ENCODE results near the gene ZFP91.

The ZFP91 gene

DNA sequence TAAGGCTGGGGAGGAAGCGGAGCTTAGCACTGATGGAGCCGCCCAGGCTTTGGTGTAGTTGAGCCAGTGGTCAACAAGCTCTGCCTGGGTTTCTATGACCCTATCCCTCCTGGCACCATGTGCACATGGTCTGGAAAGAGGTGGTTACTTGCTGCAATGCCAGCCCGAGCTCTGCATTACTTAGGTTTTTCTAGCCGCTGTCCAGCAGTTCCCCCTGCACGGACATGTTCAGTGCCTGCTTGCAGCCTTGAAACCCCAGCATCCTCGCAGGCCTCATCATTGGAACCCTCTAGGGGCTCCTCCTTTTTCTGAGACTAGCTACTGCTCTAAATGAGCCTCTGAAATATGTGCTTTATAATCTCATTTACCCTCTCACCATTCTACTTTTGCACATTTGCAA lies 60.2 kb downstream of the ZFP91 start:
- Mint-ChIP-seq H3K27ac (no peak overlapping the region), H3K4me3 (no peak overlapping the region), H3K27me3 (no peaks in the 10 kb centered on the region), H3K9me3 (peaks cover 0 to 3% of the 10 kb centered on the region in 2 donors), H3K4me1 (peaks cover 21% of the 10 kb centered on the region)
- no peak for DNase-seq
- ATAC-seq: no peak

GRCh38 chr11:58639669-58640068 lies 60.8 kb downstream of the ZFP91 start:
- no peaks in the 10 kb centered on the region for H3K27me3 Mint-ChIP-seq
- ATAC-seq (no peak), DNase-seq (no peak)
- no peak overlapping the region for H3K4me3 Mint-ChIP-seq
- peaks cover 21% of the 10 kb centered on the region for H3K4me1 Mint-ChIP-seq
- H3K27ac Mint-ChIP-seq: peak overlapping the region; percentile 64 to 72
- H3K9me3 Mint-ChIP-seq: peaks cover 0 to 9% of the 10 kb centered on the region in 2 donors

- Mint-ChIP-seq H3K27me3 (no peaks in the 10 kb centered on the region), H3K27ac (peak overlapping the region; percentile 64 to 72), H3K4me3 (no peak overlapping the region), H3K4me1 (peaks cover 21% of the 10 kb centered on the region), H3K9me3 (peaks cover 0 to 15% of the 10 kb centered on the region in 2 donors)
- DNase-seq: no peak
- peak; percentile 62 for ATAC-seq
Observed at GRCh38 chr11:58640386-58641023, 61.6 kb downstream of the ZFP91 start.

DNA sequence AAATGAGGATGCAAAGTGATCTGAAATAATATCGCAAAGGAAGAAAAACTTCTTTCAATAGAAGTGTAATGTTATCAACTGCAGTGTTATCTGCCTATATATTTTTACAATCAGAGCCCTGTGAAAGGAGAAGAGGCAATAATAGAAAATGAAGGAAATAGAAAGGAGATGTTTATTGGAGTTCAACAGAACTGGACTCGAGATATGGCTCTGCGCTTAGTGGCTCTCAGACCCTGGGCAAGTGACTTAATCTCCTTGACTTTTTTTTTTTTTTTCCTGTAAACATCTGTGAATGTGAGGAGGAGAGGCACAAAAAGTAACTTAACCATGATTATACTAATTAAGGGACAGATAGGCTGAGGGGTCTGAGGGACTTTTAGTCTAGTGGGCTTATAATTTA lies 62.5 kb downstream of the ZFP91 start:
- peaks cover 21% of the 10 kb centered on the region for H3K4me1 Mint-ChIP-seq
- H3K9me3 Mint-ChIP-seq: peaks cover 4 to 15% of the 10 kb centered on the region in 2 donors
- H3K4me3 Mint-ChIP-seq: no peak overlapping the region
- H3K27ac Mint-ChIP-seq: no peak overlapping the region
- H3K27me3 Mint-ChIP-seq: no peaks in the 10 kb centered on the region
- ATAC-seq (no peak), DNase-seq (no peak)

- H3K4me3 Mint-ChIP-seq: no peak overlapping the region
- peaks cover 23% of the 10 kb centered on the region for H3K4me1 Mint-ChIP-seq
- peaks cover 10 to 15% of the 10 kb centered on the region in 2 donors for H3K9me3 Mint-ChIP-seq
- no peak for DNase-seq
- no peak for ATAC-seq
- no peak overlapping the region for H3K27ac Mint-ChIP-seq
- H3K27me3 Mint-ChIP-seq: no peaks in the 10 kb centered on the region
Observed at GRCh38 chr11:58641803-58642581, 63.1 kb downstream of the ZFP91 start.

GRCh38 chr11:58645854-58646253 lies 67.0 kb downstream of the ZFP91 start:
- Mint-ChIP-seq H3K27ac (no peak overlapping the region), H3K27me3 (no peaks in the 10 kb centered on the region), H3K4me3 (no peak overlapping the region), H3K9me3 (peaks cover 11 to 15% of the 10 kb centered on the region in 2 donors), H3K4me1 (peaks cover 22% of the 10 kb centered on the region)
- DNase-seq: no peak
- no peak for ATAC-seq

- no peak overlapping the region for H3K4me3 Mint-ChIP-seq
Observed at GRCh38 chr11:58647141-58647699, 68.4 kb downstream of the ZFP91 start.

GRCh38 chr11:58647866-58648265 lies 69.0 kb downstream of the ZFP91 start:
- DNase-seq (no peak), ATAC-seq (no peak)
- H3K27me3 Mint-ChIP-seq: peaks cover 7% of the 10 kb centered on the region
- H3K9me3 Mint-ChIP-seq: peaks cover 11 to 19% of the 10 kb centered on the region in 2 donors
- peaks cover 14% of the 10 kb centered on the region for H3K4me1 Mint-ChIP-seq
- no peak overlapping the region for H3K27ac Mint-ChIP-seq
- no peak overlapping the region for H3K4me3 Mint-ChIP-seq

More at GRCh38 chr11:58647141-58647699, 68.4 kb downstream of the ZFP91 start:
- DNase-seq: no peak
- ATAC-seq: peak; percentile 55
- H3K4me1 Mint-ChIP-seq: peaks cover 14% of the 10 kb centered on the region
- H3K9me3 Mint-ChIP-seq: peaks cover 11 to 19% of the 10 kb centered on the region in 2 donors
- peaks cover 7% of the 10 kb centered on the region for H3K27me3 Mint-ChIP-seq
- no peak overlapping the region for H3K27ac Mint-ChIP-seq

- H3K27ac Mint-ChIP-seq: no peak overlapping the region
- no peak for ATAC-seq
Observed at GRCh38 chr11:58649623-58650022, 70.8 kb downstream of the ZFP91 start.

DNA sequence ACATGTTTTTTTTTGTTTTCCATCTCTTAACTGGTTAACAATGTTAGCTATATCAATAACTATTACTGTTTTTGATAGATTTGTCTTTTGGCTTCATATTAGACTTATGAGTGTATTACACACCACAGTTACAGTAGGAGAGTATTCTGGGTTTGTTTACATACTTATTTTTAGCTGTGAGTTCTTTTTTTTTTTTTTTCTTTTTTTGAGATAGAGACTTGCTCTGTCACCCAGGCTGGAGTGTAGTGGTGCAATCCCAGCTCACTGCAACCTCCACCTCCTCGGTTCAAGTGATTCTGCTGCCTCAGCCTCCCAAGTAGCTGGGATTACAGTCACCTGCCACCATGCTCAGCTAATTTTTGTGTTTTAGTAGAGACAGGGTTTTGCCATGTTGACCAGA lies 71.6 kb downstream of the ZFP91 start:
- peaks cover 7% of the 10 kb centered on the region for H3K27me3 Mint-ChIP-seq
- H3K4me1 Mint-ChIP-seq: peaks cover 35% of the 10 kb centered on the region
- ATAC-seq (no peak), DNase-seq (no peak)
- H3K27ac Mint-ChIP-seq: no peak overlapping the region
- H3K9me3 Mint-ChIP-seq: peaks cover 4 to 11% of the 10 kb centered on the region in 2 donors
- H3K4me3 Mint-ChIP-seq: no peak overlapping the region

More at GRCh38 chr11:58649623-58650022, 70.8 kb downstream of the ZFP91 start:
- no peak overlapping the region for H3K4me3 Mint-ChIP-seq
- peaks cover 11% of the 10 kb centered on the region in 2 donors for H3K9me3 Mint-ChIP-seq
- H3K27me3 Mint-ChIP-seq: peaks cover 7% of the 10 kb centered on the region
- peaks cover 26% of the 10 kb centered on the region for H3K4me1 Mint-ChIP-seq
- no peak for DNase-seq

- peaks cover 25% of the 10 kb centered on the region for H3K4me1 Mint-ChIP-seq
- H3K9me3 Mint-ChIP-seq: peaks cover 0 to 4% of the 10 kb centered on the region in 2 donors
- H3K27me3 Mint-ChIP-seq: peaks cover 7% of the 10 kb centered on the region
- H3K27ac Mint-ChIP-seq: no peak overlapping the region
- ATAC-seq (no peak), DNase-seq (no peak)
- H3K4me3 Mint-ChIP-seq: no peak overlapping the region
Observed at GRCh38 chr11:58652726-58653280, 73.9 kb downstream of the ZFP91 start.

DNA sequence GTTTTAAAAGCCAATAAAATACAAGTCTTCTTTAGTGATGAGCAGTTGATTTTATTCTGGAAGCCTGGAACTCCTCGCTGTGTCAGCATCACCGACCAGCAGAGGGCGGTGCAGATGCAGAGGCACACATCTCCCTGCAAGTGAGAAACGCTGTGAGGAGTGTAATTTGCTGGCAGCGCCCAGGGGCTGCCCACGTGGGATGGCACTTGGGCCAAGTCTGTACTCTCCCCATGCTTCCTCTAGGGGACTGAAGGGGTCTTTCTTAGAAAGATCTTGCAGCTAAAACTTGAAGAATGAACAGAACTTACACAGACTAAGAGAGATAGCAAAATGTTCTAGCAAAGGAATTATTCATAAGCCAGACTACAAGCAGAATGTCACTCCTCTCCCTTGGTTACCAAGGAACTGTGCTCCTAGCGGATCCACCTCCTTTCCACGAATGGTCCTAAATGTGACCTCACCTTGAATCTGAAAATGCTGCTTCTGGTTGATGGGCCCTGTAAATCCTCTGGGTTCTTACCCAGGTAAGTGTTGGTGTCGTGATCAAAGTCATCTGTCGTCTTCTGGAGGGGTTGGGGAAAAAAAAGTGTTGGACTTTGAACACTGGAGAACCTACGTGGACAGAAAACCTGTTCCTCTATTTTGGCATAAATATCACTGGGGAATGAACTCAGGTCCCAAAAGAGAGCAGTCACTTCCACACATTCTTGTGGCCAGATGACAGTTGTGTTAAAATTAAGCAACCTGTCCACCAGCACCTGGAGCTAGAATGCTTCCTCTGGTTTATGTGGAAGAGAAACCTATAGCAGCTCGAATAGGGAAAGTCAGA lies 75.4 kb downstream of the ZFP91 start:
- Mint-ChIP-seq H3K4me3 (peak overlapping the region; percentile 16 to 30), H3K27ac (no peak overlapping the region), H3K27me3 (peaks cover 7% of the 10 kb centered on the region), H3K9me3 (peaks cover 0 to 4% of the 10 kb centered on the region in 2 donors), H3K4me1 (peaks cover 22% of the 10 kb centered on the region)
- peak; percentile 69 to 75 for DNase-seq
- peak; percentile 94 for ATAC-seq

GRCh38 chr11:58654908-58655296 lies 76.0 kb downstream of the ZFP91 start:
- Mint-ChIP-seq H3K4me1 (peaks cover 22% of the 10 kb centered on the region), H3K27ac (no peak overlapping the region), H3K9me3 (peaks cover 0 to 4% of the 10 kb centered on the region in 2 donors), H3K4me3 (no peak overlapping the region), H3K27me3 (peaks cover 7% of the 10 kb centered on the region)
- DNase-seq: no peak
- peak; percentile 84 for ATAC-seq

- Mint-ChIP-seq H3K4me3 (no peak overlapping the region), H3K4me1 (peaks cover 22% of the 10 kb centered on the region), H3K9me3 (no peaks in the 10 kb centered on the region), H3K27ac (no peak overlapping the region), H3K27me3 (peaks cover 7% of the 10 kb centered on the region)
- no peak for DNase-seq
- ATAC-seq: no peak
Observed at GRCh38 chr11:58656348-58656747, 77.5 kb downstream of the ZFP91 start.

GRCh38 chr11:58658623-58659022 lies 79.8 kb downstream of the ZFP91 start:
- H3K27ac Mint-ChIP-seq: no peak overlapping the region
- DNase-seq: no peak
- H3K27me3 Mint-ChIP-seq: peaks cover 6% of the 10 kb centered on the region
- peaks cover 20% of the 10 kb centered on the region for H3K4me1 Mint-ChIP-seq
- ATAC-seq: no peak
- H3K4me3 Mint-ChIP-seq: no peak overlapping the region
- no peaks in the 10 kb centered on the region for H3K9me3 Mint-ChIP-seq

All from stimulated activated naive CD8-positive, alpha-beta T cell treated with anti-CD3 and anti-CD28 coated beads, Interleukin-15, amount 100 ng/mL, for 72 hours (primary cell).